GM03348 (cell line): ENCODE data around the gene UPF3A.
"Not testable (repeated sequence)": the region's sequence is repeated elsewhere in the genome, so short reads cannot be mapped to it uniquely, and the experiment has no call there.

Experiments used
- DNase-seq: peaks from one replicate; pipeline ENCODE4 v3.0.0; 2012; ENCODE audit warnings: low spot score

UPF3A gene, protein sequence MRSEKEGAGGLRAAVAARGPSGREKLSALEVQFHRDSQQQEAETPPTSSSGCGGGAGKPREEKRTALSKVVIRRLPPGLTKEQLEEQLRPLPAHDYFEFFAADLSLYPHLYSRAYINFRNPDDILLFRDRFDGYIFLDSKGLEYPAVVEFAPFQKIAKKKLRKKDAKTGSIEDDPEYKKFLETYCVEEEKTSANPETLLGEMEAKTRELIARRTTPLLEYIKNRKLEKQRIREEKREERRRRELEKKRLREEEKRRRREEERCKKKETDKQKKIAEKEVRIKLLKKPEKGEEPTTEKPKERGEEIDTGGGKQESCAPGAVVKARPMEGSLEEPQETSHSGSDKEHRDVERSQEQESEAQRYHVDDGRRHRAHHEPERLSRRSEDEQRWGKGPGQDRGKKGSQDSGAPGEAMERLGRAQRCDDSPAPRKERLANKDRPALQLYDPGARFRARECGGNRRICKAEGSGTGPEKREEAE

DNA sequence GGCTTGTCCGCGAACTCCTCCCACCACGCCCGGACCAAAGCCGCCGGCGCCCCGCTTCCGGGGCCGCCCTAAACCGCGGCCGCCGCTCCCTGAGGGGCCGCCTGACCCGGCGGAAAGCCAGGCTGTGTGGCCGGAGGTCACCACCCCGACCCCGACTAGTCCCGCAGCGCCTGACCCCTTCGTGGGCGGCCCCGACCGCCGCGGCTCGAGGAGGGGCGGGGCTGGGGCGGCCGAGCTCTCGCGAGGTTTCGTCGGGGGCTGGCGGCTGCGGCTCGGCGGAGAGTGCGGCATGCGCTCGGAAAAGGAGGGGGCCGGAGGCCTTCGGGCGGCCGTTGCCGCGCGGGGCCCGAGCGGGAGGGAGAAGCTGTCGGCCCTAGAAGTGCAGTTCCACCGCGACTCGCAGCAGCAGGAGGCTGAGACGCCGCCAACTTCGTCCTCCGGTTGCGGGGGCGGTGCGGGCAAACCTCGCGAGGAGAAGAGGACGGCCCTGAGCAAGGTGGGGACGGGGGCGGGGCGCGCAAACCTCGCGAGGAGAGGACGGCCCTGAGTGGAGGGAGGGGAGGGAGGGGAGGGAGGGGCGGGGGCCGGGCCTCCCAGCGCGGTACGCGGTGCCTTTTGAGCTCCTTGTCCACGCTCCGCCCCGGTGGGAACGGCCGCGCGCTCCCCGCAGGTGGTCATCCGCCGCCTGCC, at the start of gene UPF3A:
Gene UPF3A (plus strand): TSS at position 251 of the 690 bp plus-strand sequence. CDS start 39 bp downstream, at position 290.
- DNase-seq = peak; percentile 96

DNA sequence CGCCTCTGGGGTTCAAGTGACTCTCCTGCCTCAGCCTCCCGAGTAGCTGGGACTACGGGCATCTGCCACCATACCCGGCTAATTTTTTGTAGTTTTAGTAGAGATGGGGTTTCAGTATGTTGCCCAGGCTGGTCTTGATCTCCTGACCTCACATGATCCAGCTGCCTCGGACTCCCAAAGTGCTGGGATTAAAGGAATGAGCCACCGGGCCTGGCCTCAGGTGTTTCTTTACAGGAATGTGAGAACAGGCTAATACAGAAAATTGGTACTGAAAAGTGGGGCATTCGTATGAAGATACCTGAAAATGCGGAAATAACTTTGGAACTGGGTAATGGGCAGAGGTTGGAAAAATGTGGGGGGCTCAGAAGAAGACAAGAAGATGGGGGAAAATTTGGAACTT, 49.5 kb upstream of the UPF3A start:
- DNase-seq = no peak

DNA sequence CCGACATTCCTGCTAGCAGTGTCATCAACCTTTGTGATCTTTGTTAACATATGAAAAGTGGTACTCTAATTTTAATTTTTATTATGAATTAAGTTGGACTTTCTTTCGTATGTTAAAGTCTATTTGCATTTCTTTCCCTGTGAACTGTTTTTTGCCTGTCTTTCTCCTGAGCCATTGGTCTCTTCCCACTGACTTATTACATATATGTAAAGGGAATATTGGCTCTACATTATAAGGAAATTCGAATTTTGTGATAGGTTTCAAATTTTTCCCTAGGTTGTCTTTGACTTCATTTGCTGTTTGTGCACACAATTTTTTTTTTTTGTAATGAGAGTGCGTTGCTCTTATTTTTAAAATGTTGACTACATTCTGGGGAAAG, 47.1 kb upstream of the UPF3A start:
- no peak for DNase-seq

DNA sequence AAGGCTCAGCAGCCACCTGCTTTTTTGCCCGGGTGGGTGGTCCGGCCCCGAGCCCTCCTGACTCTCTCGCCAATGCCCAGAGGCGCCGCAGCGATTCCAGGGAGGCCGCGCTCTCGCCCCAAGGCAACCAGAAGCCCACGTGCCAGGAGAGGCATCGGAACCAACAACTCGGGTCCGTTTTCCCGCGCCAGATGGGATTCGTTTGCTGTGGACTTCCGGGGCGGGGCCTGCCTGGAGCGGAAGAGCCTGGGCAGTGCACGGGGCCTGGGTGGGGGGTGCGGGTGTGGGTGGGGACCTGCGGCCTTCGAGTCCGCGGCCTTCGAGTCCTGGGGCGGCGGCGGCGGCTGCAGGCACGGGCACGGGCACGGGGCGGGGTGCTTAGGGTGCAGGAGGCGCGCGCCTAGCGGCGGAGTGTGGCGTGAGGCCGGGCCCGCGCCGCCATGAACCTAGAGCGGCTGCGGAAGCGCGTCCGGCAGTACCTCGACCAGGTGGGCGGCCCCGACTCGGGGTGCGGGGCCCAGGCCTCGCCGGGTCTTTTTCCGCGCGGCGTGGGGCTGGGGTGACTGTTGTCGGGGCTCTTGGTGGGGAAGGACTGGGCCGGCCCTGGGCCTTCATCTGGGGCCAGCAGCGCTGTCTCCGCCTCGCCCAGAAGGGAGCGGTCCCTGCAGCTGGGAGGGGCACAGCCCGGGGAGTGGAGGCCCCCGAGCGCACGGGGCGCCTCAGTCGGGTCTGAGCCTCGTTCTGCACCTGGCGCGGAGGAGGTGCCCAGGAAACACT, 46.6 kb upstream of the UPF3A start, which contains the start of gene CDC16:
Gene CDC16 (plus strand): TSS at position 253 of the 777 bp plus-strand sequence. CDS start 188 bp downstream, at position 441.
- peak; percentile 97 for DNase-seq

DNA sequence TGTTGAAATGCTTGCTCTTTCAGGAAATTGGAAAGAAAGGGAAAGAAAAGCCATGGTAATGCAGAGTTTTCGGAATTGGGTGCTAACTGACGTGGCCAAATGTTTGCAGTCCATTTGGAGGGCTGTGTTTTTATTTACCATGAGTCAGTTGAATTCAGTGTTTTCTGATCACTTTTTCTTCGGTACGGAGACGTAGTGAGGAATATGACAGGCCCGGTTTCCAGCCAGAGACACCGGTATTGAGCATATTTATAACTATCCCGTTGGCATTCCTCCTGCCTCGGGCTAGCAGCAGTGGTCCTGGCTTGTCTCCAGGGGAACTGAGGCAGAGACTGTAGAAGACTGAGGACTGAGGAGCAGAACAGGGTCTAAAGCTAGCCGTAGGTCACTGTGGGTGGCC, 45.7 kb upstream of the UPF3A start:
- DNase-seq = no peak

DNA sequence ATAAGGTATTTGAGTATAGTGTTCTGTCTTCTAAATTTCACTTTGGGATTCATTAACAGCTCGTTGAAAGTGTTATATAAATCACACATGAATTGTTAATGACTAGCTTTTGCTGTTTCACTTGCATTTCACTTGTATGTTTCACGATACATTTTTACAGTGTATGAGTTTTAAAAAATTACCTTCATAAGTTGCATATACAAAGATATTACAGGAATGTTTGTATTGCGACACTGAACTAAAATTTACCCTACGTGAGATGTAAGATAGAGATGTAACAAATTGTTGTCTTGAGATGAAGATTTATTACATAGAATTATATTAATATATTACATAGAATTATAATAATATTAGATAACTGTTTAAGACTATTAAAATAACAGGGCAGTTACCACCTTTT, 45.2 kb upstream of the UPF3A start:
- DNase-seq = no peak

DNA sequence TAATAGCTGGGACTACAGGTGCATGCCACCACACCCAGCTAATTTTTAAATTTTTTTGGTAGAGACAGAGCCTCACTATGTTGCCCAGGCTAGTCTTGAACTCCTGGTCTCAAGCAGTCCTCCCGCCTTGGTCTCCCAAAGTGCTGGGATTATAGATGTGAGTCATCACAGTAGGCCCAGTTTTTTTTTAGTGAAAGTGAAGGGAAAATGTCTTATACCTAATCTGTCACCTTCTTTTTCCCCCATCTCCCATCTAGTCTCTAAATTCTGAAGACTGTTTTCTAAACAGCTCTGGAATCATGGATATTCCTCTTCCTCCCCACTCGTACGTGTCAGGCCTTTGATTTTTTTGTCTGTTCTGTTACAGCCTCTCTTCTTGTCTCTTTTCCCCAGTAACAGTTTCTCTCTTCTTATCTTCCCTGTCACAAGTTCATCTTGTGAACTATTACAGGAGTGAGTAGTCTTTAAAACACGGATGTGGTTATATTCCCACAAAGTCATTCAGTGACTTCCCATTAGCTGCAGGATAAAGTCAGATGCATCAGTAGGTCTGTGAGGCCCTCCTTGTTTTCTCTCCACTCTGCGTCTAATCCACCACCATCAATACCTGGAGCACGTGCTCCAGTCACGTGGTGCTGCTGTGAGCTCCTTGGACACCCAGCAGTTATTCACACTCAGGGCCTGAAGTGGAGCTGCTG, 43.8 kb upstream of the UPF3A start:
- no peak for DNase-seq

DNA sequence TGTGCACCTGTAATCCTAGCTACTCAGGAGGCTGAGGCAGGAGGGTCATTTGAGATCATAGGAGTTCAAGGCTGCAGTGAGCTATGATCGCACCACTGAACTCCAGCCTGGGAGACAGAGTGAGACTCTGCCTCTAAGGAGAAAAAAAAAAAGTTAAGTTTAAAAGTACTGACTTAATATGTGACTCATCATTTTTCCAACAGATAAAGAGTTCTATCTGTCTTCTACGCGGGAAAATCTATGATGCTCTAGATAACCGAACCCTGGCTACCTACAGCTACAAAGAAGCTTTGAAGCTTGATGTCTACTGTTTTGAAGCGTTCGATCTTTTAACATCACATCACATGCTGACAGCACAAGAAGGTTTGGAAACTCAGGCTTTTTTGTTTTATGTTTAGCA, 39.5 kb upstream of the UPF3A start:
- DNase-seq = no peak

DNA sequence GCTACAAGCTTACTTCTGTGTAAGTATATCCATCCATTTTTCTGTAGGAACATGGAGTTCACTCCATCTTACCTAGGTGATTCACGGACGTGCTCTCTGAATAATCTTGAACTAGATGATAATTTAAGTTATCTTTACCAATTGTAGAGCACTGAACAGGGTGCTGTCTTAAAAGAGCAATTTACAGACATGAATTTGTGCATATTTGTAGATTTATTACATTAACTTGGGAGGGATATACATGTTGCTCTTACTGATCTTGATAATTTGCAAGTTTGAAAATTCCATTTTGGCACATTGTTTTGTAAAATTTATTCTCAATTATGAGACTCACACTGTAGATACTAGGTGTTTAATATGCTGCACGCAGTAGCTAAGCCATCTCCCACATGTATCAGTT, 37.4 kb upstream of the UPF3A start:
- DNase-seq = no peak

DNA sequence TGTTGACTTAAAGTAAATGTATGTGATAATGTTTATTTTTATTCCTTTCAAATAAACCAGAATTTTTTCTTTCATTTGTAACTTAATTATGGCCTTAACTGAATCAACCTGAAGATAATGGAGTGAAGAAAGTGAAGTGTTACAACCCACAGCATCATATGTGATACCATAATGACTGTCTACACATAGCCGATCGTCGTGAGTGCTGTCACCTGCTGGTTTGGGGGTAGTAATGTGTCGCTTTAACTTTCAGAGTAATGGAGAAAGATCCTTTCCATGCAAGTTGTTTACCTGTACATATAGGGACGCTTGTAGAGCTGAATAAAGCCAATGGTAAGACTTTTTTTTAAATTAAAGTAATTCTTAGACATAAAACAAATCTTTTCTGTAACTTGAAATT, 36.8 kb upstream of the UPF3A start:
- no peak for DNase-seq

DNA sequence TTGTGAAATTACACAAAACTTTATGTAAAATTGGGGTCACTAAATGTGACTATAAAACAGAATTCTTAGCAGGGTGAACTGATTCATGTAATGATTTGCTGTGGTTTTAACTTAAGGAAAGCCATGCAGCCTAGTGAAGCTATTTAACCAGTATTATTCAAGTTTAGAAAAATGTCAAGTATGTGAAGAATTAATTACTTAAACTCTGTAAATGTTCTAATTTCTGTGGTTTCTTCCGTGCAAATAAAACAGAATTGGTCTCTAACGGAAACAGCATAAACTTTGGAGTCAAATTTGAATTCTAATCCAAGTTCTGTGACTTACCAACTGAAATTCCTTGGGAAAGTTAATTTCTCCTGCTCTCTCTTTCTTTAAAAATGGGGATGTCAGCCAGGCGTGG, 33.4 kb upstream of the UPF3A start:
- DNase-seq = peak; percentile 41

DNA sequence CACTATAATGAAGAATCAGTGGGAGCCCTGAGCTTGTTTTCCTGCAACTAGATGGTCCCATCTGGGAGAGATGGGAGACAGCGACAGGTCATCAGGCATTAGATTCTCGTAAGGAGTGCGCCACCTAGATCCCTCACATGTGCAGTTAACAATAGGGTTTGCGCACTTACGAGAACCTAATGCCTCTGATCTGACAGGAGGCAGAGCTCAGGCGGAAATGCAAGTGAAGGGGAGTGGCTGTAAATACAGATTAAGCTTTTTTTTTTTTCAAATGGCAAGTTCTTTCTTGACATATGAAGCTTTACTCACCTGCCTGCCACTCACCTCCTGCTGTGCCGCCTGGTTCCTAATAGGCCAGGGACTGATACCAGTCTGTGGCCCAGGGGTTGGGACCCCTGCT, 32.3 kb upstream of the UPF3A start:
- no peak for DNase-seq

DNA sequence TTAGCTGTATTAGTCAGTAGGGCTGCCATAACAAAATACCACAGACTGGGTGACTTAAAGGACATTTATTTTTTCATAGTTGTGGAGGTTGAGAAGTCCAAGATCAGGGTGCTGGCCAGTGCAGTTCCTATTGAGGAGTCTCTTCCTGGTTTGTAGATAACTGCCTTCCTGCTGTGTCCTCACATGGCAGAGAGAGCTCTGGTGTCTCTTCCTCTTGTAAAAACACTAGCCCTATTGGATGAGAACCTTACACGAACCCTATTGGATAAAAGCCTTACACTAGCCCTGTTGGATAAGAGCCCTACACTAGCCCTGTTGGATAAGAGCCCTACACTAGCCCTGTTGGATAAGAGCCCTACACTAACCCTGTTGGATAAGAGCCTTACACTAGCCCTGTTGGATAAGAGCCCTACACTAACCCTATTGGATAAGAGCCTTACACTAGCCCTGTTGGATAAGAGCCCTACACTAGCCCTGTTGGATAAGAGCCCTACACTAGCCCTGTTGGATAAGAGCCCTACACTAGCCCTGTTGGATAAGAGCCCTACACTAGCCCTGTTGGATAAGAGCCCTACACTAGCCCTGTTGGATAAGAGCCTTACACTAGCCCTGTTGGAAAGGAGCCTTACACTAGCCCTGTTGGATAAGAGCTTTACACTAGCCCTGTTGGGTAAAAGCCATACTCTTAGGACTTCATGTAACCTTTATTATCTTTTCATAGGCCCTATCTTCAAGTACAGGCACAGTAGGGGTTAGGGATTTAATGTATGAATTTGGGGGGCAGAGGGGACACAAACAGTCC, 29.6 kb upstream of the UPF3A start:
- not testable (repeated sequence) for DNase-seq

DNA sequence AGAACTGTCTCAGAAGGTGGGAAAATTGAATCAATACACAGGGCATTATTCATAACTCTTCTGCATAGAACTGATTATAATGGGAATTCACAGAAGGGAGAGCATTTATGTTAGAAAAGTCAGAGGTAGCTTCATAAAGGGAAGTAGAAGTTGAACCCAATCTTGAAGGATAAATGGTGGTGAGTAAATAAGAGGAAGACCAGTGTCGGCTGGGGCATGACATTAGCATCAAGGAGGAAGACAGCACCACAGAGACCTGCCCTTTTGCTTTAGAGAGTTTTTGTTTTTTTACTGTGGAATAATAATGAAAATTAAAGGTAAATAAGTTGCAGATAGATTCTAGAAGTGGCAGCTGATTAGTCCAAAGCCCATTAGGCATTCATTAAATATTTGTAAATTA, 24.9 kb upstream of the UPF3A start:
- DNase-seq = no peak

DNA sequence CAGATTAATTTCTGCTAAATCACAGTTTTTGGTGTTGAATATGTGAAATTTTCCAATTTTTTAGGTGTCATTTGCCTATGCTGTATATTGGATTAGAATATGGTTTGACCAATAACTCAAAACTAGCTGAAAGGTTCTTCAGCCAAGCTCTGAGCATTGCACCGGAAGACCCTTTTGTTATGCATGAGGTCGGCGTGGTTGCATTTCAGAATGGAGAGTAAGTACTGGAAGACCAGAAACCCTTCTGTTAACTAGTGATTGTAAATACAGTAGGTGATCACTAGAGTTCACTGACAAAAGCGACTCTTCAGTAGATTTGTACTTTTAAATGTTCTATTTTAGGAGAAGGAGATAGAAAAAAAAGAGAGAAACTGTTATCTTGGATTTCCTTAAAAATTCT, 24.4 kb upstream of the UPF3A start:
- no peak for DNase-seq

DNA sequence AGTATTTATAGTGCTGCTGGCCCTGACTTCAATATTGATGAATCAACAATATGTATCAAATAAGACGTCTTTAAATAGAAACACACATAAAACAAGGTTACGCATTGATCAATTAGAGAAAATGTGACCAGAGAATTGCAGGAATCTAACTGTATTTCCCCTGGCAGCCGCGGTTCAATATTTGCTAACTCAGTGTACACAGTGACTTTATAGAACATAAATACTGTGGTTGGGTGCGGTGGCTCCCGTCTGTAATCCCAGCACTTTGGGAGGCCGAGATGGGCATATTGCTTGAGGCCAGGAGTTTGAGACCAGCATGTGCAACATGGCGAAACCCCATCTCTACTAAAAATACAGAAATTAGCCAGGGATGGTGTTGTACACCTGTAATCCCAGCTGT, 22.8 kb upstream of the UPF3A start:
- no peak for DNase-seq

DNA sequence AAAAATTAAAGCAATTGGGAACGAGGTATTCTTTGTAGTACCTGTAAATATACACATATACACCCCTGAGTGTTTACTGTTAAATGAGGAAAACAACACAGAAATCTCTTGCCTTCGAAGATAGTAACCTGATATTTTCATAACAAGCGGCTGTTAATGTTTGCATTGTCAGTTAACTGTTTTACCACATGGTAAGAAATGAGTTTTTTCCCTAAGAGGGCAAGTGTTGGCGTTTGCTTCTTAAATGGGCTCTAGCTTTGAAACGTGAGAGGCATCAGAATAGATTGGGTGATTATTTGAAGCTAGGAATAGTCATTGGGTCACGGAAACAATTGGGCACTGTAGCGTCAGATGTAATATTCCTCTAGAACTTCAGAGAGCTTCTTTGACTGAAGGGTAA, 22.0 kb upstream of the UPF3A start:
- DNase-seq = no peak

DNA sequence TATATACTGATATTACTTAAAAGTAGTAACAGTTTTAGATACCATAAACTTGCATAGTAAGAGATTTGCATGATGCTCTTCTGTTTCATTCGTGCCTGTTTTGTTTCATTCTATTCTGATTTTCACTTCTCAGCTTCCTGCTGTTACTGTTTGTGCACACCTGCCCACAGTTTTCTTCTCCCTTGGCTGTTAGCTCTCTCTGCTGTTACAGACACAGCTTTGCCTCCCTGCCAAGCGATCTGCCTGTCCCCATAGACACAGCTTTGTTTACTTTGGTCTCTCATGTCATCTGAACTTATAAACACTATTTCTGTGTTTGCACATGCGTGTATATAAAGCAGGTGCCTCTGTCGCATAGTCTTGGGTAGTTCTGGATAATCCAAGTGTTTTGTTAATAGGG, 21.4 kb upstream of the UPF3A start:
- DNase-seq = no peak

DNA sequence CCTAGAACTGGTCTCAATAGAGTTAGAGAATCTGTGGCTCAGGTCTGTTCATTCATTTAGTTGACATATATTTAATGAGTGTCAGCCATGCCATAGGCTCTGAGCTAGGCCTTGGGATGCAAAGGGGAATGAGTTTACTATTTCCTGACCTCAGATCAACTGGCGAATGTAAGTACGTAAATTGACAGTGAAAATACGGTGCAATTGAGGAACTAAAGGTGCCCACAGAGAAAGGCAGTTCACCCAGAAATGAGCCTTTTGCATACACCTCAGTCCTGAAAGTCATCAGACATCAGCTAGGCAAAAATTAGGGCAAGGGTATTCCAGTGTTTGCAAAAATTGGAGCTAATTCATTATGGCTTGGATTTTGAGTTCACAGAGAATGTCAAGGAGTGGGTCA, 20.6 kb upstream of the UPF3A start:
- DNase-seq = no peak

DNA sequence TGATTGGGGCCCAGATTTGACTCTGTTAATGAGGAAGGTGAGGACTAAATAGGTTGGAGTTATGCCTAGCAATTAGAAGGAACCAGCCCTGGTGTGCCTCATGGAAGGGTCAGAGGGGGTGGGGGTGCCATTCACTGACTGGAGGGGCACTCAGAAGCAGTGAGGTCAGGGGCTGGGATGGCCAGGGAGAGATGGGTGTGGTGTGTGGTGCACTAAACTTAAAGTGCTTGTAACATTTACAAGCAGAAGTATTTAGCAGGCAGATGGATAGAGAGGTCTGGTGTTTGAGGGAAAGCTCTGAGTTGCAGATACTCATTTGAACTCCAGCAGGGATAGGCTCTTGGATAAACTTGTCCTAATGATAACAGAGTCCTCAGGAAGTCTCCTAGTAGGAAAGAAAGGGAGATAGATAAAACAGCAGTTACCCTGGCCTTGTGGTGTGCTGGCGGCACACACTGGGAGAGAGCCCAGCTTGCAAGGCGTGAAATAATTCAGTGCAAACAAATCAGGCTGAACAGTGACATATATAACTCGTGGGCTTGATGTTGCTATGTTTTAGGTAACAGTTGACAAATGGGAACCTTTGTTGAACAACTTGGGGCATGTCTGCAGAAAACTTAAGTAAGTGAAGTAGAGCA, 20.0 kb upstream of the UPF3A start:
- no peak for DNase-seq

DNA sequence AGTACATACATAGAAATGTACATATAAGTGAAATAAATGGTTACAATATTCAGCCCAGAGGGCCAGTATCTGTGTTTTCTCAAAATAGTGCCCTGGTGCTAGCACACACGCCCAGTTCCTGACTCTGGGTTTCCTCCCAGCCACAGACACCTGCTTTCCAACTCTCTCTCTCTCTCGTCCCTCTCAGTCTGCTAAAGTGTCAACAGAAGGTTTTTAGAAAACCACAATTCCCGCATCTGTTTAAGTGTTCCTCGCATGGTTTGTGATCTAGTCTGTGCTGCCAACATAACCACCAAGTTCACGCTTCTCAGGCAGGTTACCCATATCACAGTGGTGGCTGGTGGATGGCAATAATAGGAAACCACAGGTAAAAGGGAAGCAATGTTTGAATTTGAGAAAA, 17.8 kb upstream of the UPF3A start:
- no peak for DNase-seq
